Measurements from ENCODE around the gene LMTK3. TPM values are rescaled to one million over a fixed set of nuclear protein-coding genes. Genes with fewer than 3 reads are reported as not detected.
A peak's percentile ranks its signal among the peaks of the same experiment; 100 is the strongest.

Gene LMTK3
- total and polyA plus RNA-seq, 9 of the 15 experiments (the other 6 are each of a cell fraction or from before 2014, with no cell fraction given): 0.35 to 12.3 (median 2.0) TPM; not detected in 2

- TF ChIP-seq ZNF318 (IDR thresholded peaks at IDR 0.05; ENCODE audit: borderline replicate concordance in 1 of 2, low read depth in 1 of 2): no peak
- no peak for TF ChIP-seq ATF2 (CRISPR knock-in tag; IDR thresholded peaks at IDR 0.05)
- TF ChIP-seq BRF2 (IDR thresholded peaks at IDR 0.05; ENCODE audit: borderline replicate concordance, insufficient read depth, insufficient read length): no peak
- TF ChIP-seq ZBTB7A (IDR thresholded peaks at IDR 0.05; ENCODE audit: borderline replicate concordance, control insufficient read depth, low read depth, low read length): peak; percentile 22; the same call in 1 of the 2 replicates
- TF ChIP-seq MAFK (IDR thresholded peaks at IDR 0.05; ENCODE audit: low read length): no peak
- TF ChIP-seq PKNOX1 (IDR thresholded peaks at IDR 0.05): peak; percentile 68
- no peak for TF ChIP-seq ZNF23 (CRISPR knock-in tag; IDR thresholded peaks at IDR 0.05)
- TF ChIP-seq SOX6 (IDR thresholded peaks at IDR 0.05): no peak
- TF ChIP-seq RBM15 (IDR thresholded peaks at IDR 0.05; ENCODE audit: insufficient read depth, low read length): no peak
- TF ChIP-seq SIRT6 (IDR thresholded peaks at IDR 0.05; ENCODE audit: low read depth, low read length): no peak
- TF ChIP-seq ARID3B (CRISPR knock-in tag; IDR thresholded peaks at IDR 0.05; ENCODE audit: borderline replicate concordance): no peak
- TF ChIP-seq MAFG (tag; conservative IDR thresholded peaks at IDR 0.05): no peak
- no peak for TF ChIP-seq BACH1 (tag; IDR thresholded peaks at IDR 0.05)
Observed at GRCh38 chr19:48558018-48558684, 46.5 kb upstream of the LMTK3 start (continued).
